Measurements from ENCODE around the gene NUCKS1. TPM values are rescaled to one million over a fixed set of nuclear protein-coding genes. Genes with fewer than 3 reads are reported as not detected.

The NUCKS1 gene
- polyA plus RNA-seq, 1 of the 3 experiments (the other 2 are of a cell fraction), result 25.4 TPM

DNA sequence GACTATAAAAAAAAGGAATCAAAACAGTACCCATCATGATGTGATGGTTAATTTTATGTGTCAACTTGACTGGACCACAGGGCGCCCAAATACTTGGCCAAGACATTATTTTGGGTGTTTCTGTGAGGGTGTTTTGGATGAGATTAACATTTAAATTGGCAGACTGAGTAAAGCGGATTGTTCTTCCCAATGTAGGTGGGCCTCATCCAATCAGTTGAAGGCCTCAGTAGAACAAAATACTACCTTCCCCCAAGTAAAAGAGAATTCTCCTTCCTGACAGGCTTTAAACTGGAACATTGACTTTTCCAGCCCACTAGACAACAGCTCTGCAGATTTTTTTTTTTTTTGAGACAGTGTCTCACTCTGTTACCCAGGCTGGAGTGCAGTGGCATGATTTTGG lies 14.6 kb upstream of the NUCKS1 start:
- ChIA-PET CTCF (interaction anchor here (1.0 to 1.7 kb wide), 3 partner anchors 8 to 213 kb away, joined by 3 to 5 read pairs (median 5); partner anchors contain the start of gene RAB29), POLR2A (no interaction called here)
- no peaks in the 10 kb centered on the region for H3K79me2 ChIP-seq (ENCODE audit: insufficient read depth)
- TF ChIP-seq TEAD4 (IDR thresholded peaks at IDR 0.05; ENCODE audit: borderline replicate concordance, insufficient read depth), result no peak
- TF ChIP-seq MXI1 (IDR thresholded peaks at IDR 0.05; ENCODE audit: low read depth, low read length), result no peak
- TF ChIP-seq MEF2A (IDR thresholded peaks at IDR 0.05; ENCODE audit: borderline replicate concordance, low read depth), result no peak
- TF ChIP-seq SMC3 (IDR thresholded peaks at IDR 0.05; ENCODE audit: low read depth, low read length), result no peak
- no peak for TF ChIP-seq FOXM1 (IDR thresholded peaks at IDR 0.05; ENCODE audit: low read depth)
- no peak for TF ChIP-seq SIN3A (IDR thresholded peaks at IDR 0.05; ENCODE audit: borderline replicate concordance, low read depth, low read length)
- no peak for TF ChIP-seq EP300 (IDR thresholded peaks at IDR 0.05; ENCODE audit: borderline replicate concordance in 1 of 2, low read depth in 1 of 2, low read length in 1 of 2)
- TF ChIP-seq, protein P1, sequence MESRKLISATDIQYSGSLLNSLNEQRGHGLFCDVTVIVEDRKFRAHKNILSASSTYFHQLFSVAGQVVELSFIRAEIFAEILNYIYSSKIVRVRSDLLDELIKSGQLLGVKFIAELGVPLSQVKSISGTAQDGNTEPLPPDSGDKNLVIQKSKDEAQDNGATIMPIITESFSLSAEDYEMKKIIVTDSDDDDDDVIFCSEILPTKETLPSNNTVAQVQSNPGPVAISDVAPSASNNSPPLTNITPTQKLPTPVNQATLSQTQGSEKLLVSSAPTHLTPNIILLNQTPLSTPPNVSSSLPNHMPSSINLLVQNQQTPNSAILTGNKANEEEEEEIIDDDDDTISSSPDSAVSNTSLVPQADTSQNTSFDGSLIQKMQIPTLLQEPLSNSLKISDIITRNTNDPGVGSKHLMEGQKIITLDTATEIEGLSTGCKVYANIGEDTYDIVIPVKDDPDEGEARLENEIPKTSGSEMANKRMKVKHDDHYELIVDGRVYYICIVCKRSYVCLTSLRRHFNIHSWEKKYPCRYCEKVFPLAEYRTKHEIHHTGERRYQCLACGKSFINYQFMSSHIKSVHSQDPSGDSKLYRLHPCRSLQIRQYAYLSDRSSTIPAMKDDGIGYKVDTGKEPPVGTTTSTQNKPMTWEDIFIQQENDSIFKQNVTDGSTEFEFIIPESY (IDR thresholded peaks at IDR 0.05; ENCODE audit: borderline replicate concordance, low read depth), result no peak
- TF ChIP-seq, protein P2, sequence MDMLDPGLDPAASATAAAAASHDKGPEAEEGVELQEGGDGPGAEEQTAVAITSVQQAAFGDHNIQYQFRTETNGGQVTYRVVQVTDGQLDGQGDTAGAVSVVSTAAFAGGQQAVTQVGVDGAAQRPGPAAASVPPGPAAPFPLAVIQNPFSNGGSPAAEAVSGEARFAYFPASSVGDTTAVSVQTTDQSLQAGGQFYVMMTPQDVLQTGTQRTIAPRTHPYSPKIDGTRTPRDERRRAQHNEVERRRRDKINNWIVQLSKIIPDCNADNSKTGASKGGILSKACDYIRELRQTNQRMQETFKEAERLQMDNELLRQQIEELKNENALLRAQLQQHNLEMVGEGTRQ (IDR thresholded peaks at IDR 0.05; ENCODE audit: borderline replicate concordance, low read depth, low read length), result no peak
- TF ChIP-seq RCOR1 (IDR thresholded peaks at IDR 0.05; ENCODE audit: low read length), result no peak
- no peak for TF ChIP-seq POLR2AphosphoS5 (IDR thresholded peaks at IDR 0.05; ENCODE audit: low read depth, low read length)
- TF ChIP-seq NRF1 (IDR thresholded peaks at IDR 0.05; ENCODE audit: low read depth, low read length), result no peak
- TF ChIP-seq MAX (IDR thresholded peaks at IDR 0.05; ENCODE audit: low read depth), result no peak
- no peak for TF ChIP-seq RXRA (IDR thresholded peaks at IDR 0.05; ENCODE audit: borderline replicate concordance, low read depth)
- TF ChIP-seq CTCF (IDR thresholded peaks at IDR 0.05), result no peak
- no peak for TF ChIP-seq RFX5 (IDR thresholded peaks at IDR 0.05; ENCODE audit: low read length)
- no peak for TF ChIP-seq GABPA (IDR thresholded peaks at IDR 0.05; ENCODE audit: low read depth)
- H3F3A ChIP-seq (replicated peaks; ENCODE audit: insufficient read depth), result no peaks in the 10 kb centered on the region
- H3K27me3 ChIP-seq (ENCODE audit: insufficient read depth), result no peaks in the 10 kb centered on the region
- H3K9ac ChIP-seq, result no peak overlapping the region
- DNase-seq, result no peak
- H3K9me2 ChIP-seq, result no peaks in the 10 kb centered on the region
- no peak overlapping the region for H2AFZ ChIP-seq (ENCODE audit: low read depth)
- H3K9me3 ChIP-seq, result no peaks in the 10 kb centered on the region
- no peaks in the 10 kb centered on the region for H3K4me1 ChIP-seq (ENCODE audit: control insufficient read depth in 1 of 2, insufficient read depth in 2 of 2, low read depth in 1 of 2, low read length in 1 of 2)
- H4K20me1 ChIP-seq (ENCODE audit: insufficient read depth), result no peaks in the 10 kb centered on the region
- no peak overlapping the region for H3K4me3 ChIP-seq (ENCODE audit: low read depth in 2 of 2, low read length in 1 of 2)
- no peak overlapping the region for H3K27ac ChIP-seq (ENCODE audit: low read depth in 2 of 2, low read length in 1 of 2)
- no peak overlapping the region for H3K4me2 ChIP-seq
- 94% methylated on average over 2 of the region's 2 CpGs for WGBS (ENCODE audit: low lambda C conversion rate)
- no peaks in the 10 kb centered on the region for H3K36me3 ChIP-seq (replicated peaks in 1 of 2; ENCODE audit: control insufficient read depth in 1 of 2, insufficient read depth in 2 of 2, low read length in 1 of 2)
